WERI-Rb-1 (cell line): ENCODE data around the gene AKIP1.
"Not testable (repeated sequence)": the region's sequence is repeated elsewhere in the genome, so short reads cannot be mapped to it uniquely, and the experiment has no call there.

Experiments used
- DNase-seq: peaks from one replicate; pipeline ENCODE4 v3.0.0-alpha.2; 2020
- H3K27ac ChIP-seq: fragments of 250-450 bp; sonication (Bioruptor Pico); 2 replicates; pipeline ENCODE4 v1.5.1; 2020; ENCODE audit warnings: mild to moderate bottlenecking, moderate library complexity
- H3K27me3 ChIP-seq: fragments of 250-450 bp; sonication (Bioruptor Pico); 2 replicates; pipeline ENCODE4 v1.5.1; 2021; ENCODE audit warnings: mild to moderate bottlenecking, low read depth, moderate library complexity; ENCODE audit not compliant: insufficient read depth, severe bottlenecking
- H3K36me3 ChIP-seq: fragments of 250-450 bp; sonication (Bioruptor Pico); 2 replicates; pipeline ENCODE4 v1.5.1; 2020; ENCODE audit warnings: mild to moderate bottlenecking, moderate library complexity
- H3K4me3 ChIP-seq: 2 replicates; pipeline ENCODE4 v1.5.1; 2011; ENCODE audit warnings: low read depth, mild to moderate bottlenecking, control low read depth, low read length
- H3K9me3 ChIP-seq: fragments of 250-450 bp; sonication (Bioruptor Pico); 2 replicates; pipeline ENCODE4 v1.5.1; 2021; ENCODE audit warnings: mild to moderate bottlenecking, moderate library complexity; ENCODE audit not compliant: severe bottlenecking
- CTCF ChIP-seq: IDR thresholded peaks from 2 replicates; pipeline ENCODE4 v1.5.1; 2011; ENCODE audit warnings: low read depth, mild to moderate bottlenecking, control low read depth, inconsistent platforms, low read length

AKIP1 gene

GRCh38 chr11:8870411-8871170 is 40.4 kb upstream of the AKIP1 start:
- DNase-seq, result peak; percentile 85
- Histone ChIP-seq H3K4me3 (peak overlapping the region; percentile 81), H3K9me3 (no peaks in the 10 kb centered on the region), H3K36me3 (no peaks in the 10 kb centered on the region; the same call in 1 of the 2 replicates), H3K27ac (peak overlapping the region; percentile 91), H3K27me3 (no peaks in the 10 kb centered on the region)
- peak; percentile 26; the same call in 1 of the 2 replicates for TF ChIP-seq CTCF

GRCh38 chr11:8871171-8871775 is 39.7 kb upstream of the AKIP1 start:
- TF ChIP-seq CTCF, result no peak
- no peaks in the 10 kb centered on the region; the same call in 1 of the 2 replicates for H3K36me3 ChIP-seq
- DNase-seq, result peak; percentile 74
- H3K9me3 ChIP-seq, result no peaks in the 10 kb centered on the region
- H3K27me3 ChIP-seq, result no peaks in the 10 kb centered on the region
- H3K4me3 ChIP-seq, result peak overlapping the region; percentile 81
- H3K27ac ChIP-seq, result peak overlapping the region; percentile 91

DNA sequence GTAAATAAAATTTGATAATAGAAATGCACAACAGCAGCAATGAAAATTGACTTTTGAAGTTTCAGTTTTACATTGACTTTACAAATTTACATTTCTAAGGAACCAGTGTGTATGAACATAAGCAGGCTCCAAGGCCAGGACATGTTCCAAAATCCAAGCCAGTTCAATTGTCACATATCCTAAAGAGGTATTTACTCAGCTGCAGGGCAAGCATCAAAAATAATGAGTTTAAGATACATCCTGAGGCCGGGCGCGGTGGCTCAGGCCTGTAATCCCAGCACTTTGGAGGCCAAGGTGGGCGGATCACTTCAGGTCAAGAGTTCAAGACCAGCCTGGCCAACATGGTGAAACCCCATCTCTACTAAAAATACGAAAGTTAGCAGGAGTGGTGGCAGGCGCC is 39.0 kb upstream of the AKIP1 start:
- Histone ChIP-seq H3K9me3 (no peaks in the 10 kb centered on the region), H3K27me3 (no peaks in the 10 kb centered on the region)

GRCh38 chr11:8873741-8874405 is 37.1 kb upstream of the AKIP1 start:
- H3K27me3 ChIP-seq, result no peaks in the 10 kb centered on the region
- no peak overlapping the region for H3K4me3 ChIP-seq
- no peaks in the 10 kb centered on the region for H3K36me3 ChIP-seq
- no peak for DNase-seq
- no peak overlapping the region for H3K27ac ChIP-seq
- H3K9me3 ChIP-seq, result peaks cover 3% of the 10 kb centered on the region
- no peak for TF ChIP-seq CTCF

More for the DNA sequence above, 39.0 kb upstream of the AKIP1 start:
- DNase-seq, result no peak
- Histone ChIP-seq H3K36me3 (no peaks in the 10 kb centered on the region; the same call in 1 of the 2 replicates), H3K27ac (no peak overlapping the region; the same call in 1 of the 2 replicates), H3K4me3 (no peak overlapping the region)
- no peak for TF ChIP-seq CTCF

DNA sequence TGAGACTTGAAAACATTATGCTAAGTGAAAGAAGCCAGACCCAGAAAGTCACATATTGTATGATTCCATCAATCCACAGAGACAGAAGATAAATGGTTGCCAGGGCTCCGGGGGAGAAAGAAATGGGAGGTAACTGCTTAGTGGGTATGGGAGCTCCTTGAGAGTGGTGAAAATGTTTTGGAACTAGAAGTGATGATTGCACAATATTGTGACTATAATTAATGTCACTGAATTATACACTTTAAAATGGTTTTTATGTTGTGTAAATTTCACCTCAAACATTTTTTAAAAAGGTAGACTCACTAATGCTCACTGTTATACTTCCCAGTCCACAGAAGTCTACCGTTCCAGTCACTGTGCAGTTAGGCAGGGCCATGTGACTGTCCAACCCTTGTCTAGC is 32.2 kb upstream of the AKIP1 start:
- Histone ChIP-seq H3K36me3 (no peaks in the 10 kb centered on the region), H3K27me3 (no peaks in the 10 kb centered on the region)
- no peak for TF ChIP-seq CTCF

GRCh38 chr11:8881585-8881984 is 29.4 kb upstream of the AKIP1 start:
- H3K4me3 ChIP-seq, H3K36me3 ChIP-seq, H3K9me3 ChIP-seq, H3K27me3 ChIP-seq: not testable (repeated sequence)
- DNase-seq, result peak; percentile 72
- H3K27ac ChIP-seq, result peak overlapping the region; percentile 55

More for the DNA sequence above, 32.2 kb upstream of the AKIP1 start:
- DNase-seq, result no peak
- Histone ChIP-seq H3K27ac (no peak overlapping the region), H3K9me3 (peaks cover 3% of the 10 kb centered on the region), H3K4me3 (no peak overlapping the region)
